HEK293 (cell line): Measurements from ENCODE around the gene CHST15.
A peak's percentile ranks its signal among the peaks of the same experiment; 100 is the strongest.
"Not testable (repeated sequence)": the region's sequence is repeated elsewhere in the genome, so short reads cannot be mapped to it uniquely, and the experiment has no call there.

Experiments used
- CTCF ChIA-PET: fragments of 350-600 bp; formaldehyde crosslinking; extraction: SDS; loops from one replicate; lab custom pipeline; 2021; ENCODE audit warnings: antibody characterized with exemption; lab: Yijun Ruan, JAX
- POLR2A ChIA-PET: fragments of 300-600 bp; formaldehyde crosslinking; extraction: SDS; loops from one replicate; lab custom pipeline; 2020; ENCODE audit warnings: antibody characterized with exemption, inconsistent platforms; lab: Yijun Ruan, JAX
- H3K27ac ChIP-seq: fragments of 200-500 bp; sonication (Bioruptor generic); 2 replicates; pipeline ENCODE4 v1.5.1; 2014; ENCODE audit warnings: low read depth, low read length, control low read depth, inconsistent platforms; ENCODE audit errors: extremely low read depth
- H3K36me3 ChIP-seq, 2 experiments: fragments of 200-500 bp in 1 of 2; sonication (Bioruptor generic) in 1 of 2; 1 replicate in 1 of 2; 2 replicates in 1 of 2; pipeline ENCODE4 v1.5.1; 2014 to 2017; ENCODE audit warnings: inconsistent platforms in 2 of 2, low read length in 2 of 2; ENCODE audit not compliant: control insufficient read depth in 2 of 2, insufficient read depth in 1 of 2
- H3K4me1 ChIP-seq: fragments of 200-500 bp; sonication (Bioruptor generic); 2 replicates; pipeline ENCODE4 v1.5.1; 2014; ENCODE audit warnings: mild to moderate bottlenecking, low read length, inconsistent platforms; ENCODE audit not compliant: control insufficient read depth, insufficient read depth
- H3K4me3 ChIP-seq: 2 replicates; pipeline ENCODE4 v1.5.1; 2011; ENCODE audit warnings: low read depth, mild to moderate bottlenecking, control low read depth, low read length, moderate library complexity
- H3K9me3 ChIP-seq: fragments of 200-500 bp; sonication (Bioruptor generic); 2 replicates; pipeline ENCODE4 v1.5.1; 2014; ENCODE audit warnings: low read depth, low read length, inconsistent platforms; ENCODE audit not compliant: control insufficient read depth, insufficient read depth
- IKZF3 ChIP-seq: fragments of 450-650 bp; IDR thresholded peaks from 2 replicates; pipeline ENCODE4 v1.5.0; 2018; ENCODE audit warnings: missing biosample characterization, mild to moderate bottlenecking, missing genetic modification characterization, moderate library complexity
- KLF10 ChIP-seq: fragments of 450-650 bp; IDR thresholded peaks from 2 replicates; pipeline ENCODE4 v1.5.1; 2018; ENCODE audit warnings: missing biosample characterization, mild to moderate bottlenecking, missing genetic modification characterization
- KLF7 ChIP-seq: fragments of 450-650 bp; formaldehyde crosslinking; IDR thresholded peaks from 2 replicates; pipeline ENCODE4 v1.5.1; 2016; ENCODE audit warnings: missing biosample characterization, missing genetic modification characterization, borderline replicate concordance
- MYNN ChIP-seq: fragments of 450-650 bp; formaldehyde crosslinking; IDR thresholded peaks from 2 replicates; pipeline ENCODE4 v1.5.1; 2016; ENCODE audit warnings: missing biosample characterization, missing genetic modification characterization, borderline replicate concordance
- SP7 ChIP-seq: fragments of 450-650 bp; formaldehyde crosslinking; IDR thresholded peaks from 2 replicates; pipeline ENCODE4 v1.5.1; 2016; ENCODE audit warnings: missing biosample characterization, missing genetic modification characterization
- YY1 ChIP-seq: fragments of 450-650 bp; formaldehyde crosslinking; IDR thresholded peaks from 2 replicates; pipeline ENCODE4 v1.5.1; 2018; ENCODE audit warnings: missing biosample characterization, missing genetic modification characterization
- YY2 ChIP-seq: fragments of 450-650 bp; formaldehyde crosslinking; IDR thresholded peaks from 2 replicates; pipeline ENCODE4 v1.5.1; 2016; ENCODE audit warnings: missing biosample characterization, missing genetic modification characterization
- ZBTB11 ChIP-seq: fragments of 450-650 bp; formaldehyde crosslinking; conservative IDR thresholded peaks from 2 replicates; pipeline ENCODE4 v1.5.1; 2016; ENCODE audit warnings: low read depth, missing biosample characterization, missing genetic modification characterization
- ZBTB17 ChIP-seq: fragments of 450-650 bp; formaldehyde crosslinking; IDR thresholded peaks from 2 replicates; pipeline ENCODE4 v1.5.1; 2016; ENCODE audit warnings: missing biosample characterization, missing genetic modification characterization
- ZBTB20 ChIP-seq: fragments of 450-650 bp; formaldehyde crosslinking; IDR thresholded peaks from 2 replicates; pipeline ENCODE4 v1.5.1; 2016; ENCODE audit warnings: missing biosample characterization, missing genetic modification characterization
- ZBTB21 ChIP-seq: fragments of 450-650 bp; formaldehyde crosslinking; IDR thresholded peaks from 2 replicates; pipeline ENCODE4 v1.5.1; 2017; ENCODE audit warnings: missing biosample characterization, missing genetic modification characterization
- ZBTB7A ChIP-seq: fragments of 450-650 bp; formaldehyde crosslinking; IDR thresholded peaks from 2 replicates; pipeline ENCODE4 v1.5.1; 2016; ENCODE audit warnings: low read depth, missing biosample characterization, missing genetic modification characterization
- ZFP3 ChIP-seq: fragments of 450-650 bp; formaldehyde crosslinking; IDR thresholded peaks from 2 replicates; pipeline ENCODE4 v1.5.1; 2016; ENCODE audit warnings: low read depth, missing biosample characterization, missing genetic modification characterization
- ZIC2 ChIP-seq: fragments of 450-650 bp; formaldehyde crosslinking; IDR thresholded peaks from 2 replicates; pipeline ENCODE4 v1.5.1; 2016; ENCODE audit warnings: missing biosample characterization, missing genetic modification characterization
- ZNF2 ChIP-seq: fragments of 450-650 bp; formaldehyde crosslinking; IDR thresholded peaks from 2 replicates; pipeline ENCODE4 v1.5.1; 2016; ENCODE audit warnings: missing biosample characterization, missing genetic modification characterization
- ZNF24 ChIP-seq: fragments of 450-650 bp; formaldehyde crosslinking; IDR thresholded peaks from 2 replicates; pipeline ENCODE4 v1.5.1; 2016; ENCODE audit warnings: missing biosample characterization, missing genetic modification characterization
- ZNF324 ChIP-seq: fragments of 450-650 bp; formaldehyde crosslinking; IDR thresholded peaks from 2 replicates; pipeline ENCODE4 v1.5.1; 2016; ENCODE audit warnings: missing biosample characterization, missing genetic modification characterization
- ZNF335 ChIP-seq: fragments of 450-650 bp; formaldehyde crosslinking; conservative IDR thresholded peaks from 2 replicates; pipeline ENCODE4 v1.5.1; 2016; ENCODE audit warnings: missing biosample characterization, missing genetic modification characterization
- ZNF391 ChIP-seq: fragments of 450-650 bp; formaldehyde crosslinking; IDR thresholded peaks from 2 replicates; pipeline ENCODE4 v1.5.1; 2016; ENCODE audit warnings: low read depth, missing biosample characterization, missing genetic modification characterization, borderline replicate concordance
- ZNF660 ChIP-seq: fragments of 450-650 bp; IDR thresholded peaks from 2 replicates; pipeline ENCODE4 v1.5.1; 2018; ENCODE audit warnings: missing biosample characterization, mild to moderate bottlenecking, missing genetic modification characterization
- ZNF792 ChIP-seq: fragments of 450-650 bp; formaldehyde crosslinking; IDR thresholded peaks from 2 replicates; pipeline ENCODE4 v1.5.1; 2016; ENCODE audit warnings: missing biosample characterization, missing genetic modification characterization
- ZNF843 ChIP-seq: fragments of 450-650 bp; formaldehyde crosslinking; IDR thresholded peaks from 2 replicates; pipeline ENCODE4 v1.5.1; 2016; ENCODE audit warnings: missing biosample characterization, missing genetic modification characterization
- ZXDB ChIP-seq: fragments of 450-650 bp; formaldehyde crosslinking; IDR thresholded peaks from 2 replicates; pipeline ENCODE4 v1.5.1; 2016; ENCODE audit warnings: missing biosample characterization, missing genetic modification characterization
- TF ChIP-seq, protein P1 (sequence below): fragments of 450-650 bp; formaldehyde crosslinking; IDR thresholded peaks from 2 replicates; pipeline ENCODE4 v1.5.1; 2016; ENCODE audit warnings: missing biosample characterization, missing genetic modification characterization
- TF ChIP-seq, protein P2 (sequence below): fragments of 450-650 bp; formaldehyde crosslinking; IDR thresholded peaks from 2 replicates; pipeline ENCODE4 v1.5.1; 2016; ENCODE audit warnings: missing biosample characterization, missing genetic modification characterization
- TF ChIP-seq, protein P3 (sequence below): fragments of 450-650 bp; formaldehyde crosslinking; IDR thresholded peaks from 2 replicates; pipeline ENCODE4 v1.5.1; 2016; ENCODE audit warnings: missing biosample characterization, missing genetic modification characterization
- TF ChIP-seq, protein P4 (sequence below): fragments of 450-650 bp; formaldehyde crosslinking; IDR thresholded peaks from 2 replicates; pipeline ENCODE4 v1.5.1; 2016; ENCODE audit warnings: missing biosample characterization, missing genetic modification characterization

The CHST15 gene

DNA sequence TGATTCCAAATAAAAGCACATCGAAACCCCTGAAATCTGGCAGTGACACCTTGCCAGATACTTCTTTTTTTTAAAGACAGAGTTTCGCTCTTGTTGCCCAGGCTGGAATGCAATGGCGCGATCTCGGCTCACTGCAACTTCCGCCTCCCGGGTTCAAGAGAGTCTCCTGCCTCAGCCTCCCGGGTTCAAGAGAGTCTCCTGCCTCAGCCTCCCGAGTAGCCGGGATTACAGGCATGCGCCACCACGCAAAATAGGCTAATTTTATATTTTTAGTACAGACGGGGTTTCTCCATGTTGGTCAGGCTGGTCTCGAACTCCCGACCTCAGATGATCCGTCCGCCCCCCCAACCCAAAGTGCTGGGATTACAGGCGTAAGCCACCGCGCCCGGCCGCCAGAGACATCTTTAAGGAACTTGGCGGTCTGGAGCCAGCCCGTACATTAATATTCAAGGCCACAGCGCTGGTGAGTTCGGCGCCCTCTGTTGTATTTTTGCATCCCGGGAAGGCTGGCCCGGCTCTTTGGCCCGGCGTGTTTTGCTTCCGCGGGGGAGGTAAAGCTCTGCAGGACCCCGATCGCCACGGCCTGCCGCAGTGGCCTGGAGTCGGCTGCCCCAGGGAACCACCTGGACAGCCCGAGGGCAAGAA, 498 bp upstream of the CHST15 start:
- ChIA-PET POLR2A (interaction anchor here (0.6 to 2.4 kb wide), 9 partner anchors 17 to 325 kb away, joined by 3 to 8 read pairs (median 3); partner anchors contain the start of gene OAT), CTCF (interaction anchor here (0.6 to 2.7 kb wide), 2 partner anchors 98 to 150 kb away, joined by 6 to 17 read pairs; no protein-coding TSS in a partner anchor)
- not testable (repeated sequence) for H3K4me1 ChIP-seq, H3K36me3 ChIP-seq, H3K9me3 ChIP-seq, H3K27ac ChIP-seq
- peak overlapping the region; percentile 66 for H3K4me3 ChIP-seq
- TF ChIP-seq ZNF660 (tag by site-specific recombination), result peak; percentile 25; the same call in 1 of the 2 replicates
- 0 out of 2 replicates have a peak, but pooled peaks have one; percentile 29 for TF ChIP-seq ZNF24
- TF ChIP-seq, protein P1, sequence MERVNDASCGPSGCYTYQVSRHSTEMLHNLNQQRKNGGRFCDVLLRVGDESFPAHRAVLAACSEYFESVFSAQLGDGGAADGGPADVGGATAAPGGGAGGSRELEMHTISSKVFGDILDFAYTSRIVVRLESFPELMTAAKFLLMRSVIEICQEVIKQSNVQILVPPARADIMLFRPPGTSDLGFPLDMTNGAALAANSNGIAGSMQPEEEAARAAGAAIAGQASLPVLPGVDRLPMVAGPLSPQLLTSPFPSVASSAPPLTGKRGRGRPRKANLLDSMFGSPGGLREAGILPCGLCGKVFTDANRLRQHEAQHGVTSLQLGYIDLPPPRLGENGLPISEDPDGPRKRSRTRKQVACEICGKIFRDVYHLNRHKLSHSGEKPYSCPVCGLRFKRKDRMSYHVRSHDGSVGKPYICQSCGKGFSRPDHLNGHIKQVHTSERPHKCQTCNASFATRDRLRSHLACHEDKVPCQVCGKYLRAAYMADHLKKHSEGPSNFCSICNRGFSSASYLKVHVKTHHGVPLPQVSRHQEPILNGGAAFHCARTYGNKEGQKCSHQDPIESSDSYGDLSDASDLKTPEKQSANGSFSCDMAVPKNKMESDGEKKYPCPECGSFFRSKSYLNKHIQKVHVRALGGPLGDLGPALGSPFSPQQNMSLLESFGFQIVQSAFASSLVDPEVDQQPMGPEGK (tag by site-specific recombination), result peak; percentile 71
- 0 out of 2 replicates have a peak, but pooled peaks have one; percentile 35 for TF ChIP-seq ZBTB7A (tag by site-specific recombination)
- 0 out of 2 replicates have a peak, but pooled peaks have one; percentile 2 for TF ChIP-seq IKZF3 (tag by site-specific recombination)
- peak; percentile 23; the same call in 1 of the 2 replicates for TF ChIP-seq KLF7 (tag by site-specific recombination)
- peak; percentile 12; the same call in 1 of the 2 replicates for TF ChIP-seq ZFP3 (tag by site-specific recombination)
- TF ChIP-seq KLF10 (tag by site-specific recombination), result 0 out of 2 replicates have a peak, but pooled peaks have one; percentile 39
- peak; percentile 1; the same call in 1 of the 2 replicates for TF ChIP-seq ZIC2 (tag by site-specific recombination)
- peak; percentile 43; the same call in 1 of the 2 replicates for TF ChIP-seq YY1 (tag by site-specific recombination)
- TF ChIP-seq SP7 (tag by site-specific recombination), result peak; percentile 60
- peak; percentile 49; the same call in 1 of the 2 replicates for TF ChIP-seq ZBTB20 (tag by site-specific recombination)
- 0 out of 2 replicates have a peak, but pooled peaks have one; percentile 44 for TF ChIP-seq ZNF324 (tag by site-specific recombination)
- TF ChIP-seq ZBTB21, result peak; percentile 8; the same call in 1 of the 2 replicates
- TF ChIP-seq ZNF335, result peak; percentile 83
- TF ChIP-seq ZBTB11 (tag by site-specific recombination), result 0 out of 2 replicates have a peak, but pooled peaks have one; percentile 4
- peak; percentile 77; the same call in 1 of the 2 replicates for TF ChIP-seq ZBTB17 (tag by site-specific recombination)
- TF ChIP-seq ZNF792, result peak; percentile 55; the same call in 1 of the 2 replicates
- TF ChIP-seq, protein P2, sequence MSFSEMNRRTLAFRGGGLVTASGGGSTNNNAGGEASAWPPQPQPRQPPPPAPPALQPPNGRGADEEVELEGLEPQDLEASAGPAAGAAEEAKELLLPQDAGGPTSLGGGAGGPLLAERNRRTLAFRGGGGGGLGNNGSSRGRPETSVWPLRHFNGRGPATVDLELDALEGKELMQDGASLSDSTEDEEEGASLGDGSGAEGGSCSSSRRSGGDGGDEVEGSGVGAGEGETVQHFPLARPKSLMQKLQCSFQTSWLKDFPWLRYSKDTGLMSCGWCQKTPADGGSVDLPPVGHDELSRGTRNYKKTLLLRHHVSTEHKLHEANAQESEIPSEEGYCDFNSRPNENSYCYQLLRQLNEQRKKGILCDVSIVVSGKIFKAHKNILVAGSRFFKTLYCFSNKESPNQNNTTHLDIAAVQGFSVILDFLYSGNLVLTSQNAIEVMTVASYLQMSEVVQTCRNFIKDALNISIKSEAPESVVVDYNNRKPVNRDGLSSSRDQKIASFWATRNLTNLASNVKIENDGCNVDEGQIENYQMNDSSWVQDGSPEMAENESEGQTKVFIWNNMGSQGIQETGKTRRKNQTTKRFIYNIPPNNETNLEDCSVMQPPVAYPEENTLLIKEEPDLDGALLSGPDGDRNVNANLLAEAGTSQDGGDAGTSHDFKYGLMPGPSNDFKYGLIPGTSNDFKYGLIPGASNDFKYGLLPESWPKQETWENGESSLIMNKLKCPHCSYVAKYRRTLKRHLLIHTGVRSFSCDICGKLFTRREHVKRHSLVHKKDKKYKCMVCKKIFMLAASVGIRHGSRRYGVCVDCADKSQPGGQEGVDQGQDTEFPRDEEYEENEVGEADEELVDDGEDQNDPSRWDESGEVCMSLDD (tag by site-specific recombination), result peak; percentile 74
- 0 out of 2 replicates have a peak, but pooled peaks have one; percentile 4 for TF ChIP-seq ZNF843 (tag by site-specific recombination)
- 0 out of 2 replicates have a peak, but pooled peaks have one; percentile 57 for TF ChIP-seq ZXDB (tag by site-specific recombination)
- TF ChIP-seq ZNF391 (tag by site-specific recombination), result peak; percentile 70; the same call in 1 of the 2 replicates
- peak; percentile 55; the same call in 1 of the 2 replicates for TF ChIP-seq YY2 (tag by site-specific recombination)
- TF ChIP-seq, protein P3, sequence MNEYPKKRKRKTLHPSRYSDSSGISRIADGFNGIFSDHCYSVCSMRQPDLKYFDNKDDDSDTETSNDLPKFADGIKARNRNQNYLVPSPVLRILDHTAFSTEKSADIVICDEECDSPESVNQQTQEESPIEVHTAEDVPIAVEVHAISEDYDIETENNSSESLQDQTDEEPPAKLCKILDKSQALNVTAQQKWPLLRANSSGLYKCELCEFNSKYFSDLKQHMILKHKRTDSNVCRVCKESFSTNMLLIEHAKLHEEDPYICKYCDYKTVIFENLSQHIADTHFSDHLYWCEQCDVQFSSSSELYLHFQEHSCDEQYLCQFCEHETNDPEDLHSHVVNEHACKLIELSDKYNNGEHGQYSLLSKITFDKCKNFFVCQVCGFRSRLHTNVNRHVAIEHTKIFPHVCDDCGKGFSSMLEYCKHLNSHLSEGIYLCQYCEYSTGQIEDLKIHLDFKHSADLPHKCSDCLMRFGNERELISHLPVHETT (tag by site-specific recombination), result peak; percentile 59
- TF ChIP-seq MYNN (tag by site-specific recombination), result peak; percentile 53; the same call in 1 of the 2 replicates
- TF ChIP-seq ZNF2, result 0 out of 2 replicates have a peak, but pooled peaks have one; percentile 24
- TF ChIP-seq, protein P4, sequence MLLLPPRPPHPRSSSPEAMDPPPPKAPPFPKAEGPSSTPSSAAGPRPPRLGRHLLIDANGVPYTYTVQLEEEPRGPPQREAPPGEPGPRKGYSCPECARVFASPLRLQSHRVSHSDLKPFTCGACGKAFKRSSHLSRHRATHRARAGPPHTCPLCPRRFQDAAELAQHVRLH, result peak; percentile 95
